GM18873 (cell line): ENCODE data around the gene GZMH.
"Not testable (repeated sequence)": the region's sequence is repeated elsewhere in the genome, so short reads cannot be mapped to it uniquely, and the experiment has no call there.

Experiments
- ATAC-seq: cut with Tn5 transposase; IDR thresholded peaks from one replicate; pipeline ENCODE4 v1.9.1; 2021; ENCODE audit warnings: mild to moderate bottlenecking, moderate library complexity, moderate number of reproducible peaks; ENCODE audit not compliant: unreplicated experiment, low FRiP score

Gene GZMH

DNA sequence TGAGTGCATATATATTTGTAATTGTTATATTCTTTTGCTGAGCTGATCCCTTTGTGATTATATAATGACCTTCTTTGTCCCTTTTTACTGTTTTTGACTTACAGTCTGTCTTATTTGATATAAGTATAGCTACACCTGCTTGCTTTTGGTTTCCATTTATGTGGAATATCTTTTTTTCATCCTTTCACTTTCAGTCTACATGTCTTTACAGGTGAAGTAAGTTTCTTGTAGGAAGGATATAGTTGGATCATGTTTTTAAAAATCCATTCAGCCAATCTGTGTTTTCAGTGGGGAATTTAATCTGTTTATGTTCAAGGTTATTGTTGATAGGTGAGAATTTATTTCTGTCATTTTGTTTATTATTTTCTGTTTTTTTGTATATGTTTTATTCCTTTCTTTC is 12.1 kb downstream of the GZMH start:
- no peak for ATAC-seq

DNA sequence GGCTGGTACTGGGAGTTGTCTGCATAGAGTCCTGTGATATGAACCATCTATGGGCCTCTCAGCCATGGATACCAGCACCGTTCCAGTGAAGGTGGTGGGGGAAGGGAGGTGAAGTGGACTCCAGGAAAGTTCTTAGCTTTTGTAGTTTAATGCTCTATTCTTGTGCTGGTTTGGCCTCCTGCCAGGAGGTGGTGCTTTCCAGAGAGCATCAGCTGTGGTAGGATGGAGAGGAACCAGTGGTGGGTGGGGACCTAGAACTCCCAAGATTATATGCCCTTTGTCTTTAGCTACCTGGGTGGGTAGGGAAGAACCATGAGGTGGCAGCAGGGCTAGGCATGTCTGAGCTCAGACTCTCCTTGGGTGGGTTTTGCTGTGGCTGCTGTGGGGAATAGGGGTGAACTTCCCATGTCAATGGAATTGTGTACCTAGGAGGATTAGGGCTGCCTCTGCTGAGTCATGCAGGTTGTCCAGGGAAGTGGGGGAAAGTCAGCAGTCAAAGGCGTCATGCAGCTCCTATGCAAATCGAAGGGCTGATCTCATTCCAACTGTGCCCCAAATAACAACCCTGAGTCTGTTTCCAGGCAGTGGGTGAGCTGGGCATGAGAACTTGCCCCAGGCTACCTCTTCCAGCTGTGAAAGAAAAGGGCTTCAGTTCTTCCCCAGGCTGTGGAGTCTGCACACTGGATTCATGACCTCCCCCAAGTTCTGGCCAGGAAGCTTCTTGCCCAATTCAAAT is 14.2 kb downstream of the GZMH start:
- no peak for ATAC-seq

DNA sequence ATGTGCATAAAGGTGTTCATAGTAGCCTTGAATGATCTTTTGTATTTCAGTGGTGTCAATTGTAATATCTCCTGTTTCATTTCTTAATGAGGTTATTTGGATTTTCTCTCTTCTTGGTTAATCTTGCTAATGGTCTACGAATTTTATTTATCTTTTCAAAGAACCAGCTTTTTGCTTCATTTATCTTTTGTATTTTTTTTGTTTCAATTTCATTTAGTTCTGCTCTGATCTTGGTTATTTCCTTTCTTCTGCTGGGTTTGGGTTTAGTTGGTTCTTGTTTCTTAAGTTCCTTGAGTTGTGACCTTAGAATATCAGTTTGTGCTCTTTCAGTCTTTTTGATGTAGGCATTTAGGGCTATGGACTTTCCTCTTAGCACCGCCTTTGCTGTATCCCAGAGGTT is 18.5 kb downstream of the GZMH start:
- not testable (repeated sequence) for ATAC-seq

DNA sequence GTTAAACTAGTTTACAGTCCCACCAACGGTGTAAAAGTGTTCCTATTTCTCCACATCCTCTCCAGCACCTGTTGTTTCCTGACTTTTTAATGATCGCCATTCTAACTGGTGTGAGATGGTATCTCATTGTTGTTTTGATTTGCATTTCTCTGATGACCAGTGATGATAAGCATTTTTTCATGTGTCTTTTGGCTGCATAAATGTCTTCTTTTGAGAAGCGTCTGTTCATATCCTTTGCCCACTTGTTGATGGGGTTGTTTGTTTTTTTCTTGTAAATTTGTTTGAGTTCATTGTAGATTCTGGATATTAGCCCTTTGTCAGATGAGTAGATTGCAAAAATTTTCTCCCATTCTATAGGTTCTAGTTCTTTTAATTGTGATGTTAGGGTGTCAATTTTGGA is 25.1 kb downstream of the GZMH start:
- not testable (repeated sequence) for ATAC-seq

DNA sequence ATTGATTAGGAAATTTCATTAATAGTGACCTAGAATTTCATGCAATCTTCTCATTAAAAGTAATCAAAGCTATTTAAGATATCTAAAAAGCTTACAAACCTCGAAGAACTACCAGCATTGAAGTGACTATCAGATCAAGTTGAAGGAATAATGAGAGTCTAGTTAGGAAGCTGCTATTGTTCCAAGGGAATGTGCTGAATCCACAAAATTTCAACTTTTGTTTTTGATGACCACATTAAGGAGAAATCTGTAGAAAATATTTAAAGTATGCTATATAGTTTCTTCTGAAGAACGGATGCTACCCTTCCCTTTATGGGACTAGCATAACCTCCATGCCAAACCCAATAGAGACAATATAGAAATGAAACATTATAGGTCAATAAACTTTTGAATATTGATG is 30.9 kb downstream of the GZMH start:
- ATAC-seq, result no peak

DNA sequence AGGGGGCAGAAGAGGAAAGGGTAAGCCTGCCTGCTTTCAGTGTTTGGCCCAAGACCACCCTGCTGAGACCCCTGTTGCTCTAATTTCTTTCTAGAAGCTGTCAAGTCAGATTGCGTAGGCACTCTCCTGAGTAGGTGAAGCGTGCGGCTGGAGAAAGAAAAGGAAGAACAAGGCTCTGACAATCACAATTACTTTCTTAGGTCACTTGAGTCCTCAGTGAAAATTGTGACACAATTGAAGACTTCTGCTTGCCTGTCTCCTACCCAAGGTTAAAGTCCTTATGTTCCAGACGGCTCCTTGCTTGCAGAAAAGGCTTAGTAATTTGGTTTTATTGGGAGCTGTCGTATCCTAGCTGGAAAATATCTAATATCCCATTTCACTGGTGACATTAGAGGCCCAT is 32.7 kb downstream of the GZMH start:
- ATAC-seq, result no peak

DNA sequence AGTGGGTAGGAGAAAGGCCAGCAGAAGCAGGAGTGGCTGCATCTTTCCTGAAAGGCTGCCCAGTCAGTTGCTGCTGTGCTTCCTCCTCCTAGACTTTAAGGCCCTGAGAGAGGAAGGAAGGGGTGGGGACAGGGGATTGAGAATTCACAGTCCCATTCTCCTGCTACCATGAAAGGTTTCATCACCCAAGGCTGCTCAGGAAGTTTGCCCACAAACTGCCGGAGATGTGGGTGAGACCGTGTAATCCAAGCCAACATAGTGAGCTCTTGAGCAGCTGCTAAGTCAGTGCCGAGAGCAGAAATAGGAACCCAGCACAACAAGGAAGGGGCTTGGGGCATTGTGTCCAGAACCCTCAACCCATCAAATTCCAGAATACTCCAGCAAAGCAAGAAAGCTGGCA is 33.3 kb downstream of the GZMH start, which contains the start of gene CTSG:
Gene CTSG (minus strand): TSS at position 69 of the 400 bp plus-strand sequence. CDS start 27 bp downstream, at position 42.
- no peak for ATAC-seq

DNA sequence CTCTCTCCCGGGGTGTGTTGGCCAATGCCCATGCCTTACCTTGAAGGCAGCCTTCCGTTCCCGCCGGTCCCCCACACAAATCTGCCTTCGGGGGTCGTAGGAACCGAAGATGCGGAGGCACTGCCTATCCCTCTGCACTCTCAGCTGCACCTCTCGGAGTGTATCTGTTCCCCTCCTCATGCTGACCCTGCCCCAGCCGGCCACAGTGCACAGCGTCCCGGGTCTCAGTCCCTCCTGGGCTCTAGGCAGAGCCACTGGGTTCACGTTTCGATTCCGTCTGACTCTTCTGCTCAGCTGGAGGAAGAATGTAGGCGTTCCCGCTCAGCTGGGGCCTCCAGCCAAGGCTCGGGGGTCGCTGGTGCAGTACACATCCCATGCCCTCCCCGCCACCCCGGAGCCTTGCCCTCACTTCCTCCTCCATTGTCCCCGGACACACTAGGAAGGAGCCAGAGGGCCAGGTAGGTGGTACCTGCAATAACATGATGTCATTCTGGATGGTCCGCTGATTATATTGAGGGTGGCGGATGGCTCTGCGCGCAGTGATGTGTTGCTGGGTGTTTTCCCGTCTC is 35.2 kb downstream of the GZMH start:
- no peak for ATAC-seq

DNA sequence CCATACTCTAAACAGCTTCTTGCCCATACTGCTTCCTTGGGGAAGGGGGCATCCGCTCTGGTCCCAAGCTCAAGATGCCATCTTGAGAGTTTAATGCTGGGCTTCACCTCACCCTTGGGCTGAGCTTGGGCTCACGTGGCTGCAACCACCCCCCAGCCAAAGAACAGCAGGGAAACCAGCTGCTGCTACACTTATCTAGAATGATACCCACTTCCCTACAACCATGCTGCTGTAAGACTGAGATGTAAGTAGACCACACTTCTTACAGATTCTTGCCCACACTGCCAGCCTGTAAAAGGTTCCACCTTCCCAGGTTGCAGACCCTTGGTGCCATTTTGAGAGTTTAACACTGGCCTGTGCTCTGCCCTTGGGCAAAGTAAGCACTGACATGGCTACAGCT is 43.2 kb downstream of the GZMH start:
- ATAC-seq, result no peak

DNA sequence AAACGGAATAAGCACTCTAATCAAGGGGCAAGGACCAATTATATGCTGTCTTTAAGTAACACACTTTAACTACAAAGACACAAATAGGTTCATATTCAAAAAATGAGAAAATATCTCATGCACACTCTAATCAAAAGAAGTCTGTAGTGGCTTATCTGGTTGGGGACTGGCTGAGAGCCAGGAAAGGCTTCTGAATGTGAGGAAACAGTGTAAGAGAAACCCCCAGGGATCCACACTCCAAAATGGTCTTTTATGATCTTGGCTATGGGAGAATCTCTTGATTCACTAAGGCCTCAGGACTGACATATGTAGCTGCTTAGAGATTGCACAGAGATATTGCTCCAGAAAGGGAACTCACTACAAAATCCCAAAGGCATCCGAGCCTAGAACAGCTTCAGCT is 43.7 kb downstream of the GZMH start:
- ATAC-seq, result no peak

DNA sequence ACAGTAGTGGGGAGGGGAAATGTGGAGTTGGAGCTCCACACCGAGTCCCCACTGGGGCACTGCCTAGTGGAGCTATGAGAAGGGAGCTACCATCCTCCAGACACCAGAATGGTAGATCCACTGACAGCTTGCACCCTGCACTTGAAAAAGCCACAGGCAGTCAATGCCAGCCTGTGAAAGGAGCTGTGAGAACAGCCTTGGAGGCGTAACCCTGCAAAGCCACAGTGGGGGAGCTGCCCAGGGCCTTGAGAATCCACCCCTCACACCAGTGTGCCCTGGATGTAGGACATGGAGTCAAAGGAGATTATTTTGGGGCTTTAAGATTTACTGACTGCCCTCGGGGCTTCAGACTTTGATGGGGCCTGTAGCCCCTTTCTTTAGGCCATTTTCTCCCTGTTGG is 46.0 kb downstream of the GZMH start:
- ATAC-seq, result no peak

DNA sequence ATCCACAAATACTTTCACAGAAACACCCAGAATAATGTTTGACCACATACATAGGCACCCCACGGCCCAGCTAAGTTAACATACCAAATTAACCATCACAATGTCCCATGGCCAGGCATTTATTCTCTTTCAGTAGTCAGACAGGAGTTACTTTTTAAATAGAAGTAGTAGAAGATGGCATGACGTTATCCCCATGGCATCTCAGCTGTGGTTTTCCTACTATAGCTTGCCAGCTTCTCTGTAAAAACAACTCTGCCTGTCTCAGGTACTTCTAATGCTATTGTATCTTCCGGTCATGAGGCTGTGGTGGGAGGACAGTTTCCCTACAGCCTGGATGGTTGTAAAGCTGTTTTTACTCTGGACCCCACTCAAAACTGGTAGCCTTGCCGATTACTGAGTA is 52.7 kb downstream of the GZMH start:
- no peak for ATAC-seq
